ENCODE results near the gene BMPR1B.

The BMPR1B gene

DNA sequence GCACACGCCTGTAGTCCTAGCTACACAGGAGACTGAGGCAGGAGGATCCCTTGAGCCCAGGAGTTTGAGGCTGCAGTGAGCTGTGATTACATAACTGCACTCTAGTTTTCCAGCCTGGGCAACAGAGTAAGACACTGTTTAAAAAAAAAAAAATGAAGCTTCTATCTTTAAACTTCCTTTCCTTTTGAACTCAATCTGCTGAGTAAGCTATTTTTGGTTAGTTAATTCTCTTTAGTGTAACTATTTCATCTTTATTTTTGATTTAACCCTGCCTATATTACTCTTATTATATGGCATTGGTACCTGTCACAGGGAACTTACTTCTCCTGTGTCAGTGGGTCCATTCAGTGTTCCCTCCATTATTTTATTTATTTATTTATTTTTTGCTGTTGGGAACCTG lies 160.8 kb downstream of the BMPR1B start:
- DNase-seq: no peak

DNA sequence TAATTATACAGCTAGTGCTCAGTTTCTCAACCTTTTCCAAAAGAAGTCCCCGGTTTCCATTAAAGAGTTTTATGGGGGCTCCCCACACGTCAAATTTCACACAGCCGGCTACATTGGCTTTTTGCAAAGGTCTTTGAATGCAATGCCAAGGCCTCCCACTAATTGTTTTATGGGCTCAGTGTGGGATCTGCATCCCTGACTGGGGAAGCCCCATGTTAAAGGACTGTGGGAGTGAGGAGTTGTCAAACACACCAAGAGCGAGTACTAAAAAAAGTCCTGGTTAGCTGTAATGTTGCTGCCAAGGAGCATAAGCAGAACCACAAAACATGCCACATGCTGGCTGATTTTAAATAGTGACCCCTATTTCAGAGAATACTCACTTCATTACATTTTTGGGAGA lies 162.6 kb downstream of the BMPR1B start:
- DNase-seq: no peak

DNA sequence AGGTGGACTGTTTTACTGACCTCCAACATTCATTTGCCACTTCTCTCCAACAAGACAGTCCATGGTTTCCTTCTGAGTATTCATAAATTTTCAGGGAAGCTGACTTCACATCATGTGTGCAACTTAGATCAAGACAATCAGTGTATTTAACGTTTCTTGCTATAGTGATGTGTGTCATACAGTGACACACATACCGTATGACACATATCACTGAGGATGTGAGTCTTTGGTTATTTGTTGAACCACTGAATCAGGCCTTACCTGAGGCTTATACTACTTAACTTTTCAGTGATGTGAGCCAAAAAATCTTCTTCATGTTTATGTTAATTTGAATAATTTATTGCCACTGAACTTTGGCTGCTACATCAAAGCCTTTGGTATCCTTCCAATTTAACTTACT lies 166.8 kb downstream of the BMPR1B start:
- no peak for DNase-seq

DNA sequence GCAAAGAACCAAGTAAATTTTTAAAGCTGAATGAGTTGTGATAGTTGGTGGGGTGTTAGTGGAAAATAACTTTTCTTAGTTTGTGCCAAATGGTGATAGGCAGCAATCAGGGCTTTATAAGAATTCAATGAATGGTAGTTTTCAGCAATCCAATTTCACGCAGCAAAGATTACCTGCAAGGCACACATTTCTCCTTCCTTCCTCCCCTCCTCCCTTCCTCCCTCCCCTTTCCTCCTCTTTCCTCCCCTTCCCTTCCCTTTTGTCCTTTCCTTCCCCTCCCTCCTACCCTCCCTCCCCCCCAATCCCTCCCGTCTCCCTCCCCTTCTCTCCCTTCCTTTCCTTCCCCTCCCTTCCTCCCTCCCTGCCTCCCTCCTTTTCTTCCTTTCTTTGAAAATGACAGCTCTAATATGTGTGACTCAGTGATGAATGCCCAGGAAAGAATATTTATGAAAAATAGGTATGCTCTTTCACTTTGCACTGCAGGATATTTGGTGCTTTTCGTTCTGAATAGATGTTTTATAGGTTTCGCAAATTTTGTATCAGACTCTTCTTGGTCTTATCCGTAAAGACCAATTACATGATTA lies 168.1 kb downstream of the BMPR1B start:
- DNase-seq: no peak

DNA sequence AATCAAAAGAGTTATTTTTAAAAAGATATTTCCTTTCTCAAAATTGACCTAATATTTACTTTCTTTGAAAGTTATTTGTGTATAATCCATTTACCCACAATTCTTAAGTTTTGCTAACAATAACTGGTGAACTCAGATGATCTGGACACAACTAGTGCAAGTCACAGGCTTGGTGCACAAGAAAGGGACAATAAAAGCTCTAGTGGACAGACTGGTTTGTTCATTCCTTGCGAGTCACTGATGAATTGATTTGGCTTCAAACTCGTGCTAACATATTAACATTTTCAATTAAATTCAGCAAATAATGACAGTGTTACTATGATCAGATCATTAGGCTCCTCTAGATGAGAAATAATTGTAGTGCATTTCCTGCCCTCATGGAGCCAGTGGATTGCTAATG lies 169.2 kb downstream of the BMPR1B start:
- no peak for DNase-seq

DNA sequence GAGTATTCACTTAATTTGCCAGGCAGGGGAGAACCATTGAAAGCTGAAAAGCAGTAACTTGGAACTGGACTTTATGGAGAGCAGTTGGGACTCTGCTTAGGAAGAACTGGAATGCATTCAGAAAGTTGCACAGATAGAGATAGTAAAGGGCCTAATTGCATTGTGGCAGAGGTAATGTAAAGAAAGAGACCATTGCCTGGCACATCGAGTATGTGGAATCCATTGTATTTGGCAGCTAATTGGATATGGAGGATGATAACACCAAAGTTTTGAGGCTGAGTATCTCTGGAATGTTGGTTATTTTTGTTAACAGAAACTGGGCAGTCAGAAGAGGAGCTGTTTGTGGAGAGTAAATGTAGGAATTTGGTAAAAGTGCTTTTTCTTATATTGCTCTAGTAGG lies 169.9 kb downstream of the BMPR1B start:
- DNase-seq: no peak

DNA sequence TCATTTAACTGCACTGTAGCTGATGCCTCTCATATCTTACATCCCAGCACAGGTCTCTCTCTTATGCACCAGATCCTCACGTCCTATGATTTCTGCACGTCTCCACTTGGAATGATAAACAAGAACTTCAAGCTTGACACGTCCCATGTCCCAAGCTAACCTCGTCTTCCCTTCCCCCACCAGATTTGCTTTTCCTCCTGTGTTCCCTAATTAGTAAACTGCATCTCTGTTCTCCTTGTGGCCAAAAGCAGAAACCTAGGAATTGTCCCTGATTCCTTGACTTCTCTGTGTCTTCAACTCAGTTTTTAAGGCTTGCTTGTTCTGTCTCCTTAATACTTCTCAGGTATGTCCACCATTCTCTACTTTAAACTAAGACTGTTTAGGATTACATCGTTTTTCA lies 171.9 kb downstream of the BMPR1B start:
- DNase-seq: no peak

DNA sequence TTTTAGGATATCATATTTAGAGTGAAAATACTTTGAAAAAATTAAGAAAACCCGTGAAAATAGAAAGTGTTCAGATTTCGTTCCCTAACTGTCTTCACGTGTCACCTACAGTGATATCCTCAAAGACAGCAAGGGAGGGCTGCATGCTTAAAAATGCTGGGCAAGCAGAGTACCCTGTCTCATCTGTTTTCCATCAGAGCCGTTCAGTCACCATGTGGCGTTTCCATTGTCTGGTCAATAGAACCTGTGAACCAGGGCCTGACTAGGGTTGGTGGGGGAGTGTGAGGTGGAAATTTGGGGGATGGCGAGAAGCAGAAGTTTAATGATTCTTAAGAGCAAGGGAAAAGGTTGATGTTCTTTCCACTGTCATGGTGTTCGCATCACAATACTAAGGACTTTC lies 173.9 kb downstream of the BMPR1B start:
- DNase-seq: no peak

DNA sequence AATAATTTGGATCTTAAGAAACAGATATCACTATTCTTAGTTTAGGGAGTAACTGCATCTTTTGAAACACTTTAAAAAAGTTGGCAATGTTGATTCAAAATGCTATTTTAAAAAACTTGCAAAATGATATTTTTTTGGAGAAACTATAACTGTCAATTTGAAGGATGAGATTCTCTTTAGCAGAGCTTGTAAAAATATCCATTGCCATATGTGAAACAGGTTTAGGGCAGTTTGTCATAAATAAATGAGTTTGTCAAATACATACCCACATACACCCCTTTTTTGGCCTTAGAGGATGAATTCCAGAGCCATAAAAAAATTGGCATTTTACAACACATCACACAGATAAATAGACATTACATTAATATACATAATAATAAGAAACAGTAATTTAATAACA lies 174.6 kb downstream of the BMPR1B start:
- DNase-seq: no peak

DNA sequence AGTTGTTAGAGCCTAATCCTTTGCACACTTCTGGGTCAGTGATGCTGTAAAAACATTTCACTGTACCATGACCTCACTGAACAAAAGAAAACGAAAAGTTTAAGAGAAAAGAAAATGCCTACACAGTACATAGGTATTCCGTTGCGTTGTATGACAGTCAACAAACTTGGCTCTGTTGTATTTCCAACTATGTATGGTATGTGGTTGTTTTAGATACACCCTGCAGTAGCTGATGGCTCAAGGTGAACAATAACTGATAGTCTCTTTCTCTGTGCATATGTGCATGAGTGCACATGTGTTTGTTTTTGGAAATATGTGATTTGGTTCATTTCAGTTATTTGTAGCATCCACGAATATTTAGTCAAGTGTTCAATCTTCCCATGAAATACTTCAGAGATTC lies 176.0 kb downstream of the BMPR1B start:
- DNase-seq: no peak

DNA sequence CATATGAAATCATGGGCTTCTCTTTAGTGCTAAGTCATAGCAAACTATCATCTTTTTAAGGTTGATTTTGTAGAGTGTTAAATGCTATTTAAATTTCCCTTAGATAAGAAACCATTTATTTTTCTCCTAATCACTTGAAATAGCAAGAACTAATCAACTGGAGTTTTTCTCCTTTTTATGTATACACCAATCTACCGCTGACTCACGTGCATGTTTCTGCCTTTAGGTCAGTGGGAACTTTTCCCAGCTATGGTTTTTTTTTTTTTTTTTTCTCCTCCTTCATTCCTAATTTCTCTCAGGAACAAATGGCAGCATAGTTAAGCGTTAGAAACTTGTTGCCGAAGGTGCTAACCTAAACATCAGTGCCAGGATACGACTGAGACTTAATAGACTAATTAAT lies 176.4 kb downstream of the BMPR1B start:
- DNase-seq: no peak

DNA sequence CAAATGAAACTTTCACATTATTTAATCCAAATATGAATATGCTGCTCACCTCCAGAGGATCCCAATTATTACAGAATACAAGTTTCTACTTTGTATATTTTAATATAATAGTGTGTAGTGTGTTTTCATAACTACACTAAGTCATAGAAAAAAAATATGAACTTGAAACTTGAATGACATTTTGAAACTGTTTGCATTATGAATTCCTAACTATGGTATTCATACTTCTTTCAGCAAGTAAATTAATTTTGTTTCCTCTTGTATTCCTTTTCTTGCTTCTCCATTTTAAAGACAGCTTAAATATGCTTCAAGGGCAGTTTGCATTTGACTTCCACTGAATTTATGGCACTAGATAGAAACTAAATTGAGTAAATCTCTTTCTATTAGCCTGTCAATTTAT lies 177.1 kb downstream of the BMPR1B start:
- no peak for DNase-seq

DNA sequence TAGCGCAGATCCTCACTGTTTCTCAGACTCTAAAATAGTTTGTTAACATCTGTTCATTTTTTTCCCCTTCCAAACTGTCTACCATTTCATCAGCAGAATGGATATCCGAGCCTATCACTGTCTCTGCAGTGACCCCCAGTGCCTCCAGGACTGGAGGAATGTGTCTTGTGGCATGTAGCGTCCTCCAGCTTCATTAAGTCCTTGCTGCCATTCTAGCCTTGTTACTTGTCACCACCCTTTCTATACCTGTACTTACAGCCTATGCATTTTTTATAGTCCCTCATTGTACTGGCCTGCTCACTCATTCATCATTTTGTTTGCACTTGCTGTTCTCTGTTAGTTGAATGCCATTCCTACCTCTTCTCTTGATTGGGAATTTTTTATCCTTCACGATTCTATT lies 179.1 kb downstream of the BMPR1B start:
- DNase-seq: no peak

DNA sequence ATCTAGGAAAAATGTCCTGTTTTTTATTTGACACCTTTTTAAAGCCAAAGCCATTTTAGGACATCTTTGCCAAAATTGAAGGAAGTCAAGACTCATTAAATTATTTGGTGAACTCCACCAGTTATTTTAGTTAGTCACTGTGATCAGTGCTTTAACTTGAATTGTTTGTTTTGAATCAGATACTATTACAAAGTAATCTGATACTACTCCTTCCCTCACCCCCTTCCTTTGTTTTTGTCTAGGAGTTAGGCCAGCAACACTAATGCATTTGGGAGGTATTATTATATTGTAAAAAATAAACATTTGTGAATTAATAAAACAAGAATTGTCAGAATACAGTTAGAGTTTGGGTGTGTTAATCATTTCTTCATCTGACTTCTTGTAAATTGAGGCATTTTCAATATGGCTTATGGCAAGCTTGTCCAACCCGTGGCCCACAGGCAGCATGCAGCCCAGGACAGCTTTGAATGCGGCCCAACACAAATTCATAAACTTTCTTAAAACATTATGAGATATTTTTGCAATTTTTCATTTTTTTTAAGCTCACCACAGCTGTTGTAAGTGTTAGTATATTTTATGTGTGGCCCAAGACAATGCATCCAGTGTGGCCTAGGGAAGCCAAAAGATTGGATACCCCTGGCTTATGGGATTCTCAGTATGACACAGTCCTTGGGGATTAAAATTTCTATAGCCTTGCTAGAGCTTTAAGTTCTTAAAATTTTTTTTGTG lies 182.2 kb downstream of the BMPR1B start:
- no peak for DNase-seq

DNA sequence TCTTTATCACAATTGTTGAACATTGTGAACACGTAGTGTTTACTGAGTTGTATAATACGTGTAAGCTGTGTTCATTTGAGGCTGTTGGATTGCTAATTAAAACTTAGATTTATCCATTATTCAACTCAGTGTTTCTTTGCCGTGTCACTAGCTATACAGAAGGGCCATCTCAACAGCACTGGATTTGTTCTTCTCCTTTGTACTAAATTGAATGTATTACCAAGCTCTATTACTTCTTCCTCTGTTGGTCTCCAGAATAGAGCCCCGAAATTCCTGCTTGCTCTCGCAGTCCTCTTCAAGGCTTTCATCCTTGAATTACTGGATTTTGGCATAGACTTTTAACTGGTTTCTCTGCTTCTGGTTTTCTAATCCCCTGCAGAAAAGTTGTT lies 182.8 kb downstream of the BMPR1B start:
- no peak for DNase-seq

DNA sequence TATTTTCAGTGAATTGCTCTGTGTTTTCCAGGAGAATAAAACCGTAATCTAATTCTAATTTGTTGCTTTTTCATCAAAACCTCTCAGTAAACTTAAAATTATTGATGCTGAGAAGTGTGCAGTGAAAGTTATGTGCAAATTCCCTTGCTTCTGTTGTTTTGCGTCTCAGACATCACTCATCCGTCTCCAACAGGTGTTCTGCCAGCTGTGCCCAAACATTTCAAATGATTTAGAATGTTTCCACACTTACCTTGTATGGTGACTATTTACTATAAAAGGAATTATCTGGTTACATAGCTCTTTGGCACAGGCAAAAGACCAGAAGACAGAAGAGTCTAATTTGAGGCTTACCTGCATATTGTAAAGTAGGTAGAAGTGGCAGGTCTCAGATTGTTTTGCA lies 184.0 kb downstream of the BMPR1B start:
- no peak for DNase-seq

DNA sequence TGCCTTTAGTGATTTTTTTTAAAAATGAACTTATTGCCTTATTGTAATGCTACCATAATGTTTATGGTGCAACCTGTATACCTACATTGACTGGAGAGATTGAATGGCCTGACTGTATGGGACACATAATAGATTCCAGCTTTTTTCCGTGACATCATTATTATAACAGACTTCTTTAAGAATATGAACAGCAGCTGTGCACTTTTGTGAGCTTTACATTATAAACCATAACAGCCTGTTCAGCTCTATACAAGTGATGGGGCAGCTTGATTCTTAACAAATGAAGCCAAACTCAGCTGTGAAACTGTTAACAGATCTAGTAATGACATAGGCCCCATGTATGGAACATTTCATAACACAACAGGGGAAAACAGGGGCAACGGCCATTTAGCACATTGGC lies 187.0 kb downstream of the BMPR1B start:
- DNase-seq: no peak

DNA sequence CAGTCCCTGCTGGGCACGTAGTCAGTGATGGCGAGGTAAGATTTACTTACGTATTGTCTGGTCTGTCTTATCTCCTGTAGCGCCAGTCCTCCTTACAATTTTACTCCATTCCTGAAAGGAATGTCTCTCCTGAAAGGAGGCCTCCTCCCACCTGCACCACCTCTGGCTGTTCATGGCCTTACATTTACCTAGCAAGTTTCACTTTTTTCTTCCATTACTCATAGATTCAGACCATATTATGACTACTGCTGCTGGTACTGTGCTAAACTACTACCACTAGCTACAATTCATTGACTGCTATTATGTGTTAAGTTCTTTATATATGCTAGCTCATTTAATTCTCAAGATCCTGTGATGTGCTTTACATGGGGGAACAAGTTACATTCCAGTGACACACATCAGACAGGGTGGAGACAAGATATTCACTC lies 189.9 kb downstream of the BMPR1B start:
- DNase-seq: no peak

DNA sequence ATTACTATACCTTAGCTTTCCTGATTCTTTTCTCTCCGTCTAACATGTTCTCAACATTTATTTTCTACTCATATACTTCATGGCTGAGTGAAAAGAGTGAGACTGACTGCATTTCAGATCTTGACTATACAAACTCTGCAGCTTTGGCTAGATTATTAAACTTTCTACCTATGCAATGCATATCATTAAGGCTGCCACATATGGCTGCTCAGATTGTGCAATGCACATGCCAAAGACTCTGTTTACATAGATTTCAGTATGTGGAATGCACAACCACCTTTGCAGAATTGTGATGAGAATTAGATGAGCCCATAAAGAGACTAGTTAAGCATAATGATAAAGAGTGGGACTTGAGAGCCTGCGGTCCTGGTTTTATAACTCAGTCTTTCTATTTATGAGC lies 196.5 kb downstream of the BMPR1B start:
- no peak for DNase-seq

DNA sequence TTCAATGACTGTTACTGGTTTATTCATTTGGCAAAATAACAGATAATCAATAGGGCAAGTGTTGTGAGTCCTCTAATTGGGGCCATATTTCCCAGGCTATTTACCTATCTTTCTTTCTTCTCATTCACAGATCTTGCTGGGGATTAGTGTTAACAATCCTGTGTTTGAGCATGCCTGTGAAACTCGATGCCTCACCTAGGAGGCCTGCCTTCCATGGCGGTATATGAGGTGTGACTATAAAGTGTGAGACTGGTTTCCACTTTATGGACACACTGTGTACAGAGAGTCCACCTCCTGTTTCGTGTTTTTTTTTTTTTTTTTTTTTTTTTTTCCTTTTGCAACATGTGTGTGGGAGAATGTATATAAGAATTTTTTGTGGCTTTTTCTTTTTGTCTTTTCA lies 199.3 kb downstream of the BMPR1B start:
- no peak for DNase-seq

DNA sequence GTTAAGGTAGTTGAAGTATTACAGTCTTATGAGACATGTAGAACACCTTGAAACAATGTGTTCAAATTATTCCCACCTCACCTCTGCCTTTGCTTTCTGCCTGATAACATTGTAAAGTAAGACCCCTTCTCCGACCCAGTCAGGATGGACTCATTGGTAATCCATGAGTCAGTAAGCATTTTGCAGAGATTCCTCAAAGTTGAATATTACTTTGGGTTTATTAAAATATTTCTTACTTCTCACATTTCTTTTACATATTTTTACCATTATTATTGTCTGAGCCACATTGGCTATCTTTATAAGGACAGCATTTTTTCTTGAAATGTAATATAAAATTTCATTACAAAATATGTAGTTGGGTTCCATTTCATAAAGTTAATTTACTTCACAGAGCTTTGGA lies 201.6 kb downstream of the BMPR1B start:
- DNase-seq: no peak

DNA sequence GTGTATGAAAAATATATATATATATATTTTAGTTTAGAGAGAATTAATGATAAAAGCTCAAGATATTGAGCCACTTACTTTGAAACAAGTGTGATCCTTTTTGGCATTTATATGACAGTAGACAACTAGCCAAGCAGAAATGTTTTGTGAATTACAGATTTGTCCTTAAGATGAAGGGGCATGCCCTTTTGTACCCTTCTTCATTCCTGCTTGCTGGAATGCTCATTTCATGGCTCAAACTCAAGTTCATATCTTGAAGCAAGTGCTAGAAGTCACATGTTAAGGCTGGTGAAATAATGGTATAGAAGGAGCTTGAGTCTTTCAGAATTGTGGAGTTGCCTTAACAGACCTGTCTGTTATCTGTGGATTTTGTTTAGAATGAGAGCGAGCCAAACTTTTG lies 203.0 kb downstream of the BMPR1B start:
- no peak for DNase-seq

DNA sequence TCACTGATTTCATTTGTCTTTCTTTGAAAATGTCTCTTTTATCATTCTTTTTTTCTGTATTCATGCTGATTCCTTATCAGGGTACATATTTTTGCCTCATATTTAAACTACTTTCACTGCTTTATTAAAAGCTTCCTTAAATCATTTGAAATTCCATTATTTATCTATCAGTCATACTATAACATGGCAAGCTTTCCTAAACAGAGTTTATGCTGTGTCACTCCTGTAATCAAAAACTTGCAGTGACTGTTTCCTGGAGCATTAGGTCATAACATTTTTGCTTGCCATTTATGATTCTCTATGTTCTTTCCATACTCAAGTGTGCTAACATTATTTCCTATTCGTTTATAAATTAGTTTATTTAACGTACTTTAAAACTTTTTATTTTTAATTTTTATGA lies 203.7 kb downstream of the BMPR1B start:
- no peak for DNase-seq

DNA sequence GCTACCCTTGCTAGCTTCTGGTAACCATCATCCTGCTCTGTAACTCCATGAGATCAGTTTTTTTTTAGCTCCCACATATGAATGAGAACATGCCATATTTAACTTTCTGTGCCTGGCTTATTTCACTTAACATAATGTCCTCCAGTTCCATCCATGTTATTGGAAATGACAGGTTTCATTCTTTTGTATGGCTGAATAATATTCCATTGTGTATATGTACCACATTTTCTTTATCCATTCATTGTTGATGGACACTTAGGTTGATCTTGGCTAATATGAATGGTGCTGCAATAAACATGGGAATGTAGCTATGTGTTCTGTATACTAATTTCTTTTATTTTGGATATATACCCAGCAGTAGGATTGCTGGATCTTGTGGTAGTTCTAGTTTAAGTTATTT lies 204.7 kb downstream of the BMPR1B start:
- DNase-seq: no peak

DNA sequence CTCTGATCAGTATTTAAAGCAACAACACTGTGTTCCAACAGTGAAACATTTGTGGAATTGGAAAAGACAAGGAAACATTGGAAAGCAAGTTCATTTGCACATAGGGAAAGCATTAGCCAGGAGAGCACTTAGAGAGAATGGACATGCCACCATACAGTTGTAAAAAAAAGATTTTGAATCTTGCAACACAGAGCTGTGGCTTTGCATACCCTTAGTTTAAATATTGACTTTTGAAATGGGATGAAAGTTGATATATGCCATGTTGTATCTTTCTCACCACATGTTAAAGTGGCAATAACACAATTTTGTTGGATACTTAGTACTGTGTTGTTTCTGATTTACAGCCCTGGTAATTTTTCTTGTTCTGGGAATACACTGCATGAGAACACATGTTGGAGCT lies 208.1 kb downstream of the BMPR1B start:
- no peak for DNase-seq
